Right kidney (tissue), 1 donor: ENCODE results near the gene PPP1R7.

Source experiments
- DNase-seq: peaks from one replicate; pipeline ENCODE4 v3.0.0-alpha.2; 2016

Gene PPP1R7

DNA sequence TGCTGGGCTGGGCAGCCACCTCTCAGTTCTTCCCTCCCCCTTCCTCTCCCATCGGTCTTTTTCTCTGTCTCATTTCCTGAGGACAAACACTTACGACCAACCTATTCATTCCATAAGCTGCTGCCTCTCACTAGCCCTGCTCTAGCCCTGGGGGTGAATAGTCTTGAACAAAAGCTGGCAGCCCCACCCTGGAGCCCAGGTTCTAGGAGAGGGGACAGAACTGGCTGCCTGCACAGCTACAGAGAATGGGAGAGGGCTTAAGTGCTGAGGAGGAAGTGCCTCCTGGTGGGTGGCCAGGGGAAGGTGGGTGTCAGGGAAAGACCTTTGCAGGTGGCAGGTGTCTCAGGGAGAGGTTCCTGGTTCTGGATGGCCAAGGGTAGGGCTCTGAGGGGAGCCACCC, 61.0 kb downstream of the PPP1R7 start:
- no peak for DNase-seq

DNA sequence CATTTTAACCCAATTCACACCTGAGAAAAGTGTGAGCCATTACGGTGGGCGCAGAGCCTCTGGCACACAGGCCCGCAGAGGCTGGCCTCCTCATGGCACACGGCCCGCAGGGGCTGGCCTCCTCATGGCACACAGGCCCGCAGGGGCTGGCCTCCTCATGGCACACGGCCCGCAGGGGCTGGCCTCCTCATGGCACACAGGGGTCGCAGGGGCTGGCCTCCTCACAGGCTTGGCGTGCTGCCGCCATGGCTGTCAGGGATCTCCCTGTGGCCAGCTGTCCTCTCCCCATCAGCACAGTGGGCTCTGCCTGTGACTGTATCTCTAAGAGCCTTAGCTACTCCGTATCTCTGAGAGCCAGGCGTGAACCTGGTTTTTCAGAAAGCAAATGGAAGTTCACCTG, 62.8 kb downstream of the PPP1R7 start:
- DNase-seq: no peak

DNA sequence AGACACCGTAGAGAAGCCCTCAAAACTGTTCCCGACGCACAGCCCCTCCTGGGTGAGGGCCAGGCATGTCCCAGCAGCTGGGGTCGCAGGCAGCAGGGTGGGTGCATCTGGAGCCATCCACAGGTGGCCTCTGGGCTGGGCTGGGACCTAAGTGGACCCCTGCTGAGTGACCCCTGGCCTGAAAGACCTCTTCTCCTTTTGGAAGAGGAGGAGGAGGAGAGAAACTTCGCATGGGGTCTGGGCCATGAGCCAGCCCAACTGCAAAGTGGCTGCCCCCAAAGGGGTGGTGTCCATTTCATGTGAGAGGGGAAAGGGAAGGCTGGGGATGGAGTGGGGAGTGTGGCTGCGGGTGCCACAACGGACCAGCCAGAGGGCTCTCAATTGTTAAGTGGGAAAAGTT, 63.3 kb downstream of the PPP1R7 start:
- no peak for DNase-seq

DNA sequence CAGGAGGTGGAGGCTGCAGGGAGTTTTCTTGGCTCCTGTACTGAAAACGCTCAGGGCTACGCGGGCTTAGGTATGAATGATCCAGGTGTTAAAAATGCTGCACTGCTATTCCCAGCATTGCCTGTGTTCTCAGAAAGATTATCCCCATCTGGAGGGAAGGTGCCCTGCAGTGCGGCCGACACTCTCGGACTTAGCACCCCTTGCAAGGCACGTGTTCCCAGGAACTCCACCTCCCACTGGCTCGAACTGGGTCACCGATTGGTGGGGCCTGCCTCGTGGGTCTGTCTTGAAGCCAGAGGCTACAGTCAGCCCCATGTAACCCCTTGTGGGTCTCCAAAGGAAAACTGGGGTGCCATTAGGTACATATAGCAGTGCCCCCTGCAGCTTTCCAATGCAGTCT, 63.9 kb downstream of the PPP1R7 start:
- DNase-seq: no peak

DNA sequence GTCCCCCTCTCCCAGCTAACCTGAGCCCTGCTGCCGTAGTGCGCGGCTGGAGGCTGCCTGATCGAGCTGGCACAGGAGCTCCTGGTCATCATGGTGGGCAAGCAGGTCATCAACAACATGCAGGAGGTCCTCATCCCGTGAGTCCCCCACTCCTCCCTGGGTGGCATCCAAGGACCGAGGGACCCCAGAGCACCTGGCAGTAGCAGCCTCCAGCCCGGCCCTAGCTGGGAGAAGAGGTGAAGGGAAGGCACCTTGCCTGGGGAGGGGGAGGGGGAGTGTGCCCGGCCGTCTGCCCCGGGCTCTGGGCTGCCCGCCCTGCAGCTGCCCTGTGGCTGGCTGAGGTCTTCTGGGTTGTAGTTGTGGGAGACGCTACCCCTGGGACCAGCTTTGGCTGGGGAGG, 64.5 kb downstream of the PPP1R7 start:
- no peak for DNase-seq

DNA sequence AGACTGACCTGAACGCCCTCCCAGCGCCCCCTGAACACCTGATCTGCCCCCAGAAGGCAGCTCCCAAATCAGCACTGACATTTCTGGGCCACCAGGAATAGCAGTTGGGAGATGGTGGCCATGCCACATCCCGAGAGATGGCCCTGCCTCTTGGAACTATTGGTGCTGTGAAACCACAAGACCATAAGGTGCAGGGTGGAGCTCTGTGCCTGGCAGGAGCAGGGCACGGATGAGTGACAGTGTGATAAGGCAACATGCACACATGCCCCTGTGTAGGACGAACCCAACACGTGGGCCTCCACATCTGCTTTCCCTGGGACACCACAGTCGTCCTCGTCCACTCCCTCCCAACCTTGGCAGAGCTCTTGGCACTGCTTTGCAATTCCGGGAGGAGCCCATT, 65.2 kb downstream of the PPP1R7 start:
- no peak for DNase-seq

DNA sequence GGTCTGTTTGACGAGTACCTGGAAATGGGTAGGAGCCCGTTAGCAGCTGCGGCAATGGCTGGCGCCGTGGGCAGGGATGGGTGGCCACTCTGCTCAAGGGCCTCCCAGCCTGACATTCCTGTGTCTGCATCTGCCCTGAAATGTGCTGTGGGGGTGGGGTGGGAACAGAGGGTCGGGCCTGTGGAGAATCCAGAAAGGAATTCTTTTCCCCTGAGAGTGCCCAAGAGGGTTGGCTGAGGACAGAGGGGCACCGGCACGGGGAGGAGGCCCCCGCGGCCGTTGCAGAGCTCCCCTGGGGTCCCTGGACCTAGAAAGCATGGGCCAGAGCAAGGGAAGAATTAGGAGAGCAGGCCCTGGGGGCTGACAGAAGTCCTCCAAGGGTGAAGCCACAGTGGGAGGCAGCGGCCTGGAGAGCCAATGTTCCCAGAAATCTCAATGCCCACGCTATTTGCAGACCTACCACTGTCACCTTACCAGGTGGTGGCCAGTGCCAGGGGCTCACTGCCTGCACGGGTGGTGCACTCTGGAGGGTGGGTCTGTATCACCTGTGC, 66.0 kb downstream of the PPP1R7 start:
- DNase-seq: peak; percentile 38

DNA sequence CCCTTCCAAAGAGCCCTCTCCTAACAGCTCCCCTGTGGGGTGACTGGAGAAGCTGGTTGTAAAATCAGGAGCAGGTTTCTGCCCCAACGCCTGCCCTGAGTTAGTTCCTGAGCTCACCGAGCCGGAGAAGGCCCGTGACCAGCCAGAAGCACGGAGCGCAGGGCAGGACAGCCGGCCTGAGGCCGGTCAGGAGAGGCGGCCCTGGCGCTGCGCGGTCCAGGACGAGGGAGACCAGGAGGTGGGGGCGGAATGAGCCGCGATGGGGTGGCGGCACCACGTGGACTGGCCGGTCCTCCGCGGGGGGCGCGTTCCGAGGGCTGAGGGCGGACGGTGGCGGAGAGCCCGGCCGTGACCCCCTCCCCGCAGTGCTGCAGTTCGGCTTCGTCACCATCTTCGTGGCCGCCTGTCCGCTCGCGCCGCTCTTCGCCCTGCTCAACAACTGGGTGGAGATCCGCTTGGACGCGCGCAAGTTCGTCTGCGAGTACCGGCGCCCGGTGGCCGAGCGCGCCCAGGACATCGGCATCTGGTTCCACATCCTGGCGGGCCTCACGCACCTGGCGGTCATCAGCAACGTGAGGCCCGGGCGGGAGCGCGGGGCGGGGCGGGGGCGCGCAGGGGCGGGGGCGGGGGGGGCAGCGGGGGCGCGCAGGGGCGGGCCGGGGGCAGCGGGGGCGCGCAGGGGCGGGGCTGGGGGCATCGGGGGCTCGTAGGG, 67.2 kb downstream of the PPP1R7 start:
- DNase-seq: peak; percentile 90

DNA sequence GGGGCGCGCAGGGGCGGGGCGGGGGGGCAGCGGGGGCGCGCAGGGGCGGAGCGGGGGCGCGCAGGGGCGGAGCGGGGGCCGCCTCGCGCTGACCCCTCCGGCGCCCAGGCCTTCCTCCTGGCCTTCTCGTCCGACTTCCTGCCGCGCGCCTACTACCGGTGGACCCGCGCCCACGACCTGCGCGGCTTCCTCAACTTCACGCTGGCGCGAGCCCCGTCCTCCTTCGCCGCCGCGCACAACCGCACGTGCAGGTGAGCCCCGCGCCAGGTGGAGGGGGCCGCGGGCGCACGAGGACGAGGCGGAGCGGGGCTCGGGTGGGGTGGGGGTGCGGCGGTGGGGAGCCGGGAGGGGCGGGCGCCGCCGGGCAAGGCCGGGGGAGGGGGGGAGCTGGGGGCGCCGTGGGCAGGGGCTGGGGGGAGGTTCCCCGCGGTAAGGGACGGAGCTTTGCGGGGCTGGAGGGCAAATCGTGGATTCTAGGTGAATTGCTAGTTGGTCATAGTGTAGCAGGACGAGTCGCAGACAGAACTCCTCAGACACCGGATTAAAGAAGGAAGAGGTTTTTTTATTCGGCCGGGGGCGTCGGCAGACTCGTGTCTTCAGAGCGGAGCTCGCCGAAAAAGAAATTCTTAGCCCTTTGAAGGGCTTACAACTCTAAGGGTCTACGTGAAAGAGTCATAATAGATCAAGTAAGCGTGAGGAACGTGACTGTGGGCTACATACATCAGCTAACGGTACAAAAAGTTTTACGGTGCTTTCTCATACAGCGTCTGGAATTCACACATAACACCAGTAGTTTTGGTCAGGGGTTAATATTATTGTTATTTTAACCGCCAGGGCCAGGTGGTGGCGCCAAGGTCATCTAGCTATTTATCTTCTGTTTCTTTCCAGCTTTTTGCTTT, 68.1 kb downstream of the PPP1R7 start:
- peak; percentile 51 for DNase-seq

DNA sequence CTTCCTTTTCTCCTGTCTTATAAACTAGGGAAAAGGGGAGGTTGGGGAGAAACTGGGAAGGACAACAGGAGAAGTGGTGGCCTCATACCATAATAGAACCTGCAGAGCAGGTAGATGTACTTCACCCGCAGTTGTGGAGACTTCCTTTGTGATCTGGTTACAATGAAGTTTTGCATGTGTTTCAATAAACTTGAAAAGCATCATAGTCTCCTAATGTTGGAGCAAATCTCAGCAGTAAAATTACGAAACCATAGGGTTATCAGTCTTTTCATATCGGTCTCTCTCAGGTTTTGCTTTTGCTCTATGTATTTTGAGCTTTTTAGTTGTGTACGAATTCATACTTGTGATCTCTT, 68.7 kb downstream of the PPP1R7 start:
- no peak for DNase-seq

DNA sequence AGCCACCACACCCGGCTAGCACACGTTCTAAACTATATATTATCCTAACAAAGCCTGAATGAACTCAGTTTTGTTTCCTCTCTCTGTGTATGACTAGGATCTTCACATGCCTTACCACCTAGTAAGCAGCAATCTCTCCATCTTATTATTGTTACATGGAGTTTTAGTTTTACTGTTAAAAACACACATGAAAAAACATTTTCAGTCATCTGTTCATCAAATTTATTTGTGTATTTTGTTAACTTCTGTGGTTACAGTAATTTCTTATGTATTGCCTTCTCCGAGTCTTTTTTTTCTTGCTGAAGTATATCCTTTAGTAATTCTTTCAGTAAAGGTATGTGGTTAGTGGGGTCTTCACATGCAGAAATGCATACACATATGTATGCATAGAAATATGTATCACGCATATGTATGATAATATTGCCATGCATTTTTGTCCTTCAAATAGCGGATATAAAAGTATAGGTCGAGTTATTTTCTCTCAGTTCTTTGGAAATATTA, 69.6 kb downstream of the PPP1R7 start:
- no peak for DNase-seq

DNA sequence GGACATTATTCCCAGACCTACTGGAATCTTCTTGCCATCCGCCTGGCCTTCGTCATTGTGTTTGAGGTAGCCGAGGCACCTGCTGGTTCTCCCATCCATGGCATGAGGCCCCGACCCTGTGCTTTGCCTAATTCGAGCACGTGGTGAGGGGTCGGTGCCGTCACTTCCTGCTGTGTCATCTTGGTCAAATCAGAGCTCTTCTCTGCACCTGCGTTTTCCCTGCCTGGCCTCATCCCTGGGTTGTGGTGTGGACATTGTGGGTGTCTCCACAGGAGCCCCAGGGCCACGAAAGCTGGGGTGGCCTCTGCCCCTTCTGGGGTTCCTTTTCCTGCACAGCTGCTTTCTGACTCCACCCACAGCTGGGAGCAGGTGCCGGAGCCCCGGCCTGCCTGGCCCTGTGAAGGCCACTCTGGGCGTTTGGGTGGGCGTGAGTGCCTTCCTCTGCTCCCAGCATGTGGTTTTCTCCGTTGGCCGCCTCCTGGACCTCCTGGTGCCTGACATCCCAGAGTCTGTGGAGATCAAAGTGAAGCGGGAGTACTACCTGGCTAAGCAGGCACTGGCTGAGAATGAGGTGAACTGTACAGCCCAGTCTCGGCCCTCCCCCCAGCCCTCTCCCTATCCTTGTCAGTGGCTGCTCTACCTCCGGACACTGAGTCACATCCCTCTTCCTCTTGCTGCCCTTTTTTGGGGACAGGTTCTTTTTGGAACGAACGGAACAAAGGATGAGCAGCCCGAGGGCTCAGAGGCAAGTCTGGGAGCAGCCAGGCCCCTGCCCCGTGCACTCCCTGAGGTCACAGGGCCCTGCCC, 73.1 kb downstream of the PPP1R7 start:
- DNase-seq: no peak

DNA sequence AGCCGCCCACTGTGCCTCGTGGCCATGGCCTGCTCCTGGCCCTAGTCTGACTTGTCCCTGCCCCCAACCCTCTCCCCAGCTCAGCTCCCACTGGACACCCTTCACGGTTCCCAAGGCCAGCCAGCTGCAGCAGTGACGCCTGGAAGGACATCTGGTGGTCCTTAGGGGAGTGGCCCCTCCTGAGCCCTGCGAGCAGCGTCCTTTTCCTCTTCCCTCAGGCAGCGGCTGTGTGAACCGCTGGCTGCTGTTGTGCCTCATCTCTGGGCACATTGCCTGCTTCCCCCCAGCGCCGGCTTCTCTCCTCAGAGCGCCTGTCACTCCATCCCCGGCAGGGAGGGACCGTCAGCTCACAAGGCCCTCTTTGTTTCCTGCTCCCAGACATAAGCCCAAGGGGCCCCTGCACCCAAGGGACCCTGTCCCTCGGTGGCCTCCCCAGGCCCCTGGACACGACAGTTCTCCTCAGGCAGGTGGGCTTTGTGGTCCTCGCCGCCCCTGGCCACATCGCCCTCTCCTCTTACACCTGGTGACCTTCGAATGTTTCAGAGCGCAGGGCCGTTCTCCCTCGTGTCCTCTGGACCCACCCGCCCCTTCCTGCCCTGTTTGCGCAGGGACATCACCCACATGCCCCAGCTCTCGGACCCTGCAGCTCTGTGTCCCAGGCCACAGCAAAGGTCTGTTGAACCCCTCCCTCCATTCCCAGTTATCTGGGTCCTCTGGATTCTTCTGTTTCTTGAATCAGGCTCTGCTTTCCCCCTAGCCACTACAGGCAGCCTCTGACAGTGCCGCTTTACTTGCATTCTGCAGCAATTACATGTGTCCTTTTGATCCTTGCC, 74.0 kb downstream of the PPP1R7 start:
- DNase-seq: no peak

DNA sequence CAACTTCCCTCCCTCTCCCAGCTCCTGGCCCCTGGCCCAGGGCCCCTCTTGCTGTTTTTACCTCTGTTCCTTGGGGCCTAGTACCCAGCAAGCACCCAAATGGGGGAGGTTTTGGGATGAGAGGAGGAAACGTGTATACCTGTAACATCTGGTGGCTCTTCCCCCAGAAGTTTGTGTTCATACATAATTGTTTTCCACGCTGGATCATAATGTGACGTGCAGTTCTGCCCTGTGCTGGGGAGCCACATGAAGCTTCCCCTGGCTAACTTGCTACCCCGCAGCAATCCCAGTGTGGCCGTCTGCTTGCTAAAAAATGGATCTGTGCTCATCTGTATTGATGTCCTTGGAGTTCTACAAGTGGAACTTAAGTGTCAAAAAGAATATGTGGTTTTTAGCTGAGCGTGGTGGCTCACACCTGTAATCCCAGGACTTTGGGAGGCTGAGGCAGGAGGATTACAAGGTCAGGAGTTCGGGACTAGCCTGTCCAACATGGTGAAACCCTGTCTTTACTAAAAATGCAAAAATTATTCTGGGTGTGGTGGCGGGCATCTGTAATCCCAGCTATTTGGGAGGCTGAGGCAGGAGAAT, 74.7 kb downstream of the PPP1R7 start:
- DNase-seq: no peak

DNA sequence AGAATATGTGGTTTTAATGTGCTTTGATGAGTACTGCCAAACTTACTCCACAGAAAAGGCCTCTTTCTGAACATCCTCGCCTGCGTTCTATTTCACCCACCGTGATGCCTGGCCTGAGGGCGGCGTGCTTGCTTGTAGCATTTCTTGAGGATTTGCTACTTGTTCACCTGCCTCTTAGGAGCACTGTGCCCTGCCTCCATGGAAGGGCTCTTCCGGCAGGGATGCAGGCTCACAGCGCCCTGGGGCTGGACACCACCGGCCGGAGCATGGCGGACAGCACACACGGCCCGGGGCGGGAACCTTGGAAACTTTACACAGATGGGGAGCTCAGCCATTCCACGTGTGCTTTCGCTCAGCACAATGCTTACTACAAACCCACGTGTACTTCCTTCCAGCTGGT, 75.3 kb downstream of the PPP1R7 start:
- DNase-seq: no peak

DNA sequence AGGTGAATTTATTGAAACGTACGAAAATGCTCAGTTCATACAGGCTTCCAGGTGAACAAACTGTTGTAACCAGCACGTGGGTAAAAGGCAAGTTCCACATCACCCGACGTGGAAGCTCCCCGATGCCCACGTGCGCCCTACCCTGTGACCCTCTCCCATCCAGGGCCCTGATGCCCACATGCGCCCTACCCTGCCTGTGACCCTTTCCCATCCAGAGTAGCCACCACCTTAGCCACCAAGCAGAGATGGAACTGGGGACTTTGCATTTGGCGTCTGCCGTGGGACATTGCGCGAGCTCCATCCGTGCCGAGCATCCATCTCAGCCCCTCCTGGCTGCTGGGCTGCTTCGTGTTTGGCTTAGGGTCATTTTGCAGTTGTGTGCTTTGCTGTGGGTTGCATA, 75.7 kb downstream of the PPP1R7 start:
- no peak for DNase-seq

DNA sequence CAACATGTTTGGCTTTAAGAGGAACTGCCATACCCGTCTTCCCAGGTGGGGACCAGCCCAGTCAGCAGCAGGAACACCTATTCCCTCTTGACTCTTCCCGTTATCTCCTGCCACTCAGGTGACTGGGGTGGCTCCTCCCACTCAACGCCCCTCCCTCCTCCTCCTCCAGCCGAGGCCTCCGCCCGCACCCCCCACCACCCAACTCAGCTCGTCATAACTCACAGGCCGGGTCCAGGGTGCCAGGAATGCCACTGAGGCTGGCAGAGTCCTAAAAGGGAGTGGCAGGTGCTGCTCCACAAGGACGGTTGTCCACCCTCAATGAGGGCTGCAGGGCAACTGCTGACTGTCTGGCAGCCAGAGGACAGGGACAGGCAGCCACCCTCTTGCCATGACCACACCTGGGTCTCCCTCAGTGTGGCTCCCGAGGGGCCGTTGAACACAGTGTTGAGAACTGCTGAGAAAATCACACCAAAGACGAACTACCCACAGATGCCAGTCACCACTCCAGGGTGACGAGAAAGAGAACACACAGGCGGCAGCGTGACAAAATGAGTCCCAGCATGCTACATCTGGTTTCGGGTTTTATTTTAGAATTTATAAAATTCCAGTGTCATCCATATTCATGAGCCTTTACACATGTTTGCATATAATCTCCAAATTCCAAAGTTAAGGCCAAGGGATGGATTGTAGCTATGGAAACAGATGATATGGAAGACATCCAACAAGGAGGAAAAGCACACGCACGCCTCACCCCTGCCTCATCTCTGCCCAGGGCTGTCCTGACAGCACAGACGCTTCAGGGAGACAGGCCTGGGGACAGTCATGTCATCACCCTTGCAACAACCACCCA, 76.7 kb downstream of the PPP1R7 start:
- no peak for DNase-seq

DNA sequence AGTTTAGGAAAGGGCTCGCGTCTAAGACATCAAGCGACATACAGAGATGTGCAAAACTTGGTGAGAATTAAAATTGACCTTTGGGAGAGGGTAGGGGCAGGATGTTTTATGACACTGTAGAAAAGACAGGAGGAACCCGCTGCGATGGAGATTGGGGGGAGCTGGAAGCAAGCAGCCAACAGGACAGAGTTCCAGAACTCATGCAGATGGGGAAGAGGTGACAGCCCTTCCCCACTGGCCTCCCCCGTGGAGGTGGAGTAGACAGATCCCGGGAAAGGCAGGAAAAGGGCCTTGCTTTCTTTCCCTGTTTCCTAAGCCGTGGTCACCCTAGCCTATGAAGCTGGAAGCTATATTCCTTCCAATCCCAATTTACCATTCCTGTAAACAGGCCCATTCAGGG, 77.3 kb downstream of the PPP1R7 start:
- no peak for DNase-seq

DNA sequence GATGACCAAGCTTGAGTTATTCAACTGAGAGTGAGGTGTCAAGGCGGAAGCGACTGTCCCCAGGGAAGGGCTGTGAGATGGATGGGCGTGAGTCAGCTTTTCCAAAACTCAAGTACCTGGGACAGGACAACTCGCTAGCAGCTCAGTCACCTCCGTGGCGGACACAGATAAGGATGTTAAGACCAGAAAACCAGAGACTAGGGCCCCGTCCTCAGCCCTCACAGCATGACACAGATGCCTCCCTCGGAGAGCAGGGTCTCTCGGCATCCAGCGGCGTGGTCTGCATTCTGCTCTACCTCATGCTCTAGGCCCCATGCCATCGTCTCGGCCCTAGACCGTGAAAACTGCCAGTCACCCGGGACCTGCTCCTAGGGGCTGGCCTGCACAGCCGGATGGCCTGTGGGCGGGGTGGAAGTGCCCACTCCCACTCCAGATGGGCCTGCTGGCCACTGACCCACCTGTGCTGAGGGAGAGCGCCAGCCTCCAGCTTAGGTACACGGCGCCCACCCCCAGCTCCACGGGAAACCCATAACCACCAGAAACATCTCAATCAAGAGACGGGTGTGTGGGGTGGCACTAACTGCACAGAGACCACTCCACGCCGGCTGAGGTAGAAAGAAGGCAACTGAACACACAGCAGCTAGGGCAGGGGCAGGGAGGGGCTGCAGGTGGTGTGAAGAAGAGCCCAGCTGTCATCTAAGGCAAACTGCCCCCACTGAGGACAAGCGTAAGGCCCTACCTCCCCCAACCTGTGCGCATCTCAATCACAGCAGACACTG, 78.0 kb downstream of the PPP1R7 start:
- no peak for DNase-seq
